Gastroesophageal sphincter (tissue), 3 donors: ENCODE measurements around the gene RMND1.

ENCODE experiments used
- CTCF ChIP-seq, 4 experiments: fragments of 200-600 bp in 2 of 4; fragments of 450-650 bp in 2 of 4; sonication (generic) in 1 of 4; IDR thresholded peaks; one replicate each; pipeline ENCODE4 v1.5.1; 2017 to 2019; ENCODE audit warnings: antibody characterized with exemption in 4 of 4, mild to moderate bottlenecking in 2 of 4, moderate library complexity in 2 of 4
- EP300 ChIP-seq: sonication (generic); formaldehyde crosslinking; IDR thresholded peaks from one replicate; pipeline ENCODE4 v1.6.1; 2017; ENCODE audit warnings: antibody characterized with exemption, mild to moderate bottlenecking
- POLR2A ChIP-seq, 2 donors: fragments of 450-650 bp; IDR thresholded peaks; one replicate each; pipeline ENCODE4 v1.6.1; 2017; ENCODE audit warnings: antibody characterized with exemption in 2 of 2, mild to moderate bottlenecking in 2 of 2, moderate library complexity in 1 of 2
- POLR2AphosphoS5 ChIP-seq: sonication (generic); formaldehyde crosslinking; IDR thresholded peaks from one replicate; pipeline ENCODE4 v1.6.1; 2017; ENCODE audit warnings: antibody characterized with exemption

GRCh38 chr6:151436802-151437201 lies 15.1 kb downstream of the RMND1 start:
- TF ChIP-seq POLR2A (IDR thresholded peaks at IDR 0.05) (no peak), POLR2AphosphoS5 (no peak), CTCF (IDR thresholded peaks at IDR 0.05) (no peak), EP300 (no peak)
